Mammary epithelial cell (primary cell): ENCODE measurements around the gene HPCAL1.

Experiments
- CTCF ChIP-seq, 2 donors: IDR thresholded peaks in 1 of 2; conservative IDR thresholded peaks in 1 of 2; 2 replicates each; pipeline ENCODE4 v1.5.1; 2011 to 2012; ENCODE audit warnings: inconsistent platforms in 2 of 2, low read length in 2 of 2, mild to moderate bottlenecking in 2 of 2, control low read depth in 1 of 2, low read depth in 1 of 2; ENCODE audit not compliant: insufficient read depth in 1 of 2; ENCODE audit errors: extremely low read depth in 1 of 2
- EZH2 ChIP-seq: IDR thresholded peaks from 2 replicates; pipeline ENCODE4 v1.6.1; 2012; ENCODE audit warnings: low read length, inconsistent platforms, borderline replicate concordance

- TF ChIP-seq EZH2: no peak
- no peak for TF ChIP-seq CTCF (conservative IDR thresholded peaks at IDR 0.05 in 1 of 2, IDR thresholded peaks at IDR 0.05 in 1 of 2; ENCODE audit: extremely low read depth in 1 of 2, insufficient read depth in 1 of 2, low read depth in 1 of 2, low read length in 2 of 2)
These were observed 17.5 kb upstream of the HPCAL1 start for GRCh38 chr2:10285191-10285555.
